Measurements from ENCODE around the gene RHBDD2.
A peak's percentile ranks its signal among the peaks of the same experiment; 100 is the strongest.

RHBDD2 gene

GRCh38 chr7:75925717-75926435 is 47.0 kb downstream of the RHBDD2 start:
- H3K27ac ChIP-seq: no peak overlapping the region
- TF ChIP-seq CTCF (IDR thresholded peaks at IDR 0.05): no peak
- H3K4me3 ChIP-seq: no peak overlapping the region
- no peak for DNase-seq (ENCODE audit: low spot score)

GRCh38 chr7:75928568-75928914 is 49.7 kb downstream of the RHBDD2 start:
- Histone ChIP-seq H3K4me3 (no peak overlapping the region), H3K27ac (no peak overlapping the region)
- no peak for TF ChIP-seq CTCF (IDR thresholded peaks at IDR 0.05)
- DNase-seq (ENCODE audit: low spot score): no peak

GRCh38 chr7:75931680-75932079 is 52.8 kb downstream of the RHBDD2 start:
- no peak for DNase-seq (ENCODE audit: low spot score)
- Histone ChIP-seq H3K4me3 (no peak overlapping the region), H3K27ac (no peak overlapping the region)
- TF ChIP-seq CTCF (IDR thresholded peaks at IDR 0.05): no peak

GRCh38 chr7:75937958-75938786 is 59.3 kb downstream of the RHBDD2 start:
- Histone ChIP-seq H3K27ac (peak overlapping the region; percentile 38 to 49), H3K4me3 (no peak overlapping the region)
- peak; percentile 78 for DNase-seq (ENCODE audit: low spot score)
- TF ChIP-seq CTCF (IDR thresholded peaks at IDR 0.05): no peak
